PC-9 (cell line): ENCODE results near the gene NOB1.
"Not testable (repeated sequence)": the region's sequence is repeated elsewhere in the genome, so short reads cannot be mapped to it uniquely, and the experiment has no call there.

ENCODE experiments used
- EZH2 ChIP-seq: fragments of 200-600 bp; sonication (generic); IDR thresholded peaks from 2 replicates; pipeline ENCODE4 v1.8.0; 2017; ENCODE audit warnings: antibody characterized with exemption, low read depth
- TF ChIP-seq, protein P1 (sequence below): fragments of 200-600 bp; sonication (generic); conservative IDR thresholded peaks from 2 replicates; pipeline ENCODE4 v1.6.1; 2017; ENCODE audit warnings: mixed run types, antibody characterized with exemption, mild to moderate bottlenecking, moderate library complexity

GRCh38 chr16:69757375-69757774, 2.6 kb upstream of the NOB1 start:
- not testable (repeated sequence) for TF ChIP-seq EZH2
- TF ChIP-seq, protein P1, sequence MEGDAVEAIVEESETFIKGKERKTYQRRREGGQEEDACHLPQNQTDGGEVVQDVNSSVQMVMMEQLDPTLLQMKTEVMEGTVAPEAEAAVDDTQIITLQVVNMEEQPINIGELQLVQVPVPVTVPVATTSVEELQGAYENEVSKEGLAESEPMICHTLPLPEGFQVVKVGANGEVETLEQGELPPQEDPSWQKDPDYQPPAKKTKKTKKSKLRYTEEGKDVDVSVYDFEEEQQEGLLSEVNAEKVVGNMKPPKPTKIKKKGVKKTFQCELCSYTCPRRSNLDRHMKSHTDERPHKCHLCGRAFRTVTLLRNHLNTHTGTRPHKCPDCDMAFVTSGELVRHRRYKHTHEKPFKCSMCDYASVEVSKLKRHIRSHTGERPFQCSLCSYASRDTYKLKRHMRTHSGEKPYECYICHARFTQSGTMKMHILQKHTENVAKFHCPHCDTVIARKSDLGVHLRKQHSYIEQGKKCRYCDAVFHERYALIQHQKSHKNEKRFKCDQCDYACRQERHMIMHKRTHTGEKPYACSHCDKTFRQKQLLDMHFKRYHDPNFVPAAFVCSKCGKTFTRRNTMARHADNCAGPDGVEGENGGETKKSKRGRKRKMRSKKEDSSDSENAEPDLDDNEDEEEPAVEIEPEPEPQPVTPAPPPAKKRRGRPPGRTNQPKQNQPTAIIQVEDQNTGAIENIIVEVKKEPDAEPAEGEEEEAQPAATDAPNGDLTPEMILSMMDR = not testable (repeated sequence)
